Neural progenitor cell (in vitro differentiated cells): ENCODE measurements around the gene DLK1. TPM values are rescaled to one million over a fixed set of nuclear protein-coding genes. Genes with fewer than 3 reads are reported as not detected.

Source experiments
- DNase-seq: peaks from one replicate; pipeline ENCODE4 v3.0.0-alpha.2; 2016; ENCODE audit warnings: low spot score
- H2AFZ ChIP-seq: fragments of 200-600 bp; sonication (generic); replicated peaks from 2 replicates; pipeline ENCODE4 v1.6.1; 2016; ENCODE audit warnings: antibody characterized with exemption
- H3F3A ChIP-seq: fragments of 200-600 bp; sonication (generic); 2 replicates; pipeline ENCODE4 v1.6.1; 2016; ENCODE audit warnings: antibody characterized with exemption, low read depth
- H3K27ac ChIP-seq: fragments of 200-600 bp; sonication (generic); 2 replicates; pipeline ENCODE4 v1.5.1; 2016; ENCODE audit warnings: mild to moderate bottlenecking
- H3K27me3 ChIP-seq: fragments of 200-600 bp; sonication (generic); 2 replicates; pipeline ENCODE4 v1.6.1; 2016; ENCODE audit warnings: mild to moderate bottlenecking, moderate library complexity
- H3K36me3 ChIP-seq: fragments of 200-600 bp; sonication (generic); 2 replicates; pipeline ENCODE4 v1.5.1; 2016
- H3K4me1 ChIP-seq: fragments of 200-600 bp; sonication (generic); 2 replicates; pipeline ENCODE4 v1.6.1; 2016; ENCODE audit warnings: mixed run types
- H3K4me2 ChIP-seq: fragments of 200-600 bp; sonication (generic); 2 replicates; pipeline ENCODE4 v1.6.1; 2016
- H3K4me3 ChIP-seq: fragments of 200-600 bp; sonication (generic); 2 replicates; pipeline ENCODE4 v1.5.1; 2016
- H3K79me2 ChIP-seq: fragments of 200-600 bp; sonication (generic); 2 replicates; pipeline ENCODE4 v1.6.1; 2016; ENCODE audit warnings: low read depth
- H3K9ac ChIP-seq: fragments of 200-600 bp; sonication (generic); 2 replicates; pipeline ENCODE4 v1.6.1; 2016
- H3K9me3 ChIP-seq: fragments of 200-600 bp; sonication (generic); 2 replicates; pipeline ENCODE4 v1.5.1; 2016; ENCODE audit warnings: low read depth
- H4K20me1 ChIP-seq: fragments of 200-600 bp; sonication (generic); 2 replicates; pipeline ENCODE4 v1.6.1; 2016; ENCODE audit warnings: low read depth
- H3K27ac Mint-ChIP-seq: 3 replicates; pipeline ENCODE4 v1.8.0; 2021; ENCODE audit warnings: mixed read lengths
- H3K27me3 Mint-ChIP-seq: 2 replicates; pipeline ENCODE4 v1.8.0; 2022; ENCODE audit warnings: low read depth, mild to moderate bottlenecking, inconsistent platforms, moderate library complexity, mixed read lengths; ENCODE audit not compliant: insufficient read depth
- H3K36me3 Mint-ChIP-seq: 3 replicates; pipeline ENCODE4 v1.8.0; 2021; ENCODE audit warnings: mixed read lengths
- H3K4me1 Mint-ChIP-seq: 3 replicates; pipeline ENCODE4 v1.8.0; 2021; ENCODE audit warnings: mixed read lengths
- H3K4me3 Mint-ChIP-seq: 3 replicates; pipeline ENCODE4 v1.8.0; 2021; ENCODE audit warnings: mild to moderate bottlenecking, moderate library complexity, mixed read lengths
- H3K9me3 Mint-ChIP-seq: 3 replicates; pipeline ENCODE4 v1.8.0; 2020; ENCODE audit warnings: mixed read lengths
- CTCF ChIP-seq: fragments of 200-600 bp; sonication (generic); IDR thresholded peaks from 2 replicates; pipeline ENCODE4 v1.5.1; 2017; ENCODE audit warnings: antibody characterized with exemption, mild to moderate bottlenecking
- EZH2 ChIP-seq: fragments of 200-600 bp; sonication (generic); IDR thresholded peaks from 2 replicates; pipeline ENCODE4 v1.6.1; 2017; ENCODE audit warnings: antibody characterized with exemption, mild to moderate bottlenecking, moderate library complexity
- EZH2phosphoT487 ChIP-seq: fragments of 200-600 bp; sonication (generic); IDR thresholded peaks from 2 replicates; pipeline ENCODE4 v1.6.1; 2017; ENCODE audit warnings: antibody characterized with exemption
- total RNA-seq: library from RNA; depleted of rRNA; stranded (reverse); fragments of >200 nt; gene quantifications from 2 replicates; pipeline ENCODE4 v1.2.3, GENCODE V29; 2015; ENCODE audit warnings: low replicate concordance

Gene DLK1
- total RNA-seq, 1 donor from 2014 or later, result 312 TPM

GRCh38 chr14:100693877-100694578 is 32.7 kb upstream of the DLK1 start:
- H4K20me1 ChIP-seq, result no peaks in the 10 kb centered on the region
- Mint-ChIP-seq H3K4me3 (no peak overlapping the region), H3K4me1 (peaks cover 52% of the 10 kb centered on the region), H3K27me3 (peaks cover 14% of the 10 kb centered on the region), H3K27ac (peak overlapping the region; percentile 66), H3K9me3 (no peaks in the 10 kb centered on the region), H3K36me3 (no peaks in the 10 kb centered on the region)
- H3K4me3 ChIP-seq, result no peak overlapping the region
- H3K27me3 ChIP-seq, result no peaks in the 10 kb centered on the region
- no peak overlapping the region for H2AFZ ChIP-seq
- no peaks in the 10 kb centered on the region for H3K9me3 ChIP-seq
- H3F3A ChIP-seq, result no peaks in the 10 kb centered on the region
- H3K79me2 ChIP-seq, result no peaks in the 10 kb centered on the region
- H3K4me2 ChIP-seq, result no peak overlapping the region
- no peak for DNase-seq
- no peaks in the 10 kb centered on the region for H3K36me3 ChIP-seq
- no peak for TF ChIP-seq EZH2
- TF ChIP-seq EZH2phosphoT487, result no peak
- no peak for TF ChIP-seq CTCF
- H3K27ac ChIP-seq, result no peak overlapping the region
- H3K4me1 ChIP-seq, result peaks cover 9% of the 10 kb centered on the region
- no peak overlapping the region for H3K9ac ChIP-seq

- Mint-ChIP-seq H3K4me1 (peaks cover 50% of the 10 kb centered on the region), H3K27ac (peak overlapping the region; percentile 50), H3K36me3 (no peaks in the 10 kb centered on the region), H3K27me3 (peaks cover 17% of the 10 kb centered on the region), H3K4me3 (no peak overlapping the region), H3K9me3 (no peaks in the 10 kb centered on the region)
- H3K27me3 ChIP-seq, result no peaks in the 10 kb centered on the region
- no peaks in the 10 kb centered on the region for H3K79me2 ChIP-seq
- peaks cover 9% of the 10 kb centered on the region for H3K4me1 ChIP-seq
- no peak overlapping the region for H3K4me3 ChIP-seq
- H3K9ac ChIP-seq, result no peak overlapping the region
- no peak overlapping the region for H2AFZ ChIP-seq
- H4K20me1 ChIP-seq, result no peaks in the 10 kb centered on the region
- H3F3A ChIP-seq, result no peaks in the 10 kb centered on the region
- TF ChIP-seq CTCF, result no peak
- TF ChIP-seq EZH2, result no peak
- TF ChIP-seq EZH2phosphoT487, result no peak
- H3K36me3 ChIP-seq, result no peaks in the 10 kb centered on the region
- no peak overlapping the region for H3K4me2 ChIP-seq
- H3K9me3 ChIP-seq, result no peaks in the 10 kb centered on the region
- no peak for DNase-seq
- H3K27ac ChIP-seq, result no peak overlapping the region
Observed at GRCh38 chr14:100694579-100695422, 31.9 kb upstream of the DLK1 start.

GRCh38 chr14:100695423-100695738 is 31.3 kb upstream of the DLK1 start:
- Mint-ChIP-seq H3K36me3 (no peaks in the 10 kb centered on the region), H3K4me1 (peaks cover 48% of the 10 kb centered on the region), H3K4me3 (no peak overlapping the region), H3K27ac (peak overlapping the region; percentile 96), H3K9me3 (no peaks in the 10 kb centered on the region), H3K27me3 (peaks cover 13% of the 10 kb centered on the region)
- Histone ChIP-seq H3K27ac (no peak overlapping the region), H3K36me3 (no peaks in the 10 kb centered on the region), H3K4me2 (no peak overlapping the region), H3K79me2 (no peaks in the 10 kb centered on the region), H3F3A (no peaks in the 10 kb centered on the region), H3K9ac (no peak overlapping the region), H3K4me1 (peaks cover 9% of the 10 kb centered on the region), H3K4me3 (no peak overlapping the region), H2AFZ (no peak overlapping the region), H3K27me3 (no peaks in the 10 kb centered on the region), H3K9me3 (no peaks in the 10 kb centered on the region), H4K20me1 (no peaks in the 10 kb centered on the region)
- no peak for DNase-seq
- TF ChIP-seq CTCF, result no peak
- TF ChIP-seq EZH2phosphoT487, result no peak
- no peak for TF ChIP-seq EZH2
